8988T (cell line): ENCODE data around the gene RGS18.
"Not testable (repeated sequence)": the region's sequence is repeated elsewhere in the genome, so short reads cannot be mapped to it uniquely, and the experiment has no call there.

Experiments used
- DNase-seq: peaks from one replicate; pipeline ENCODE4 v3.0.0; 2011

Gene RGS18

DNA sequence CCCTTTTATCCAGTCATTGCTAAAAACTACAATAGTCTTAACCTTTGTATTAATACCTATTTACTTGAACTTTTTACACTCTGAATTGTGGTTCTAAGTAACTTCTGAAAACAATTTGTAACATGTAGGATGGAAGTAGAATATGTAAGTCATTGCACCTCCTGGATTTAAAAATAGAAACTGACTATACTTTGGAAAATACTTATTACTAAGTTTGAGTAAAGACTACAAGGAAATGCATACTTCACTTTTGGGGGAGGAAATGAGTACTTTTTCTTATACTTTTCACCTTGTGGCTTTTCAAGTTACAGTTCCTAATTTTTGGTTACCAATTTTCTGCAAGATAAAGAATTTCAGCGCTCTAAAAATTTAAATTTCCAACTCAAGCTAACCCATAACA is 8.7 kb downstream of the RGS18 start:
- no peak for DNase-seq

DNA sequence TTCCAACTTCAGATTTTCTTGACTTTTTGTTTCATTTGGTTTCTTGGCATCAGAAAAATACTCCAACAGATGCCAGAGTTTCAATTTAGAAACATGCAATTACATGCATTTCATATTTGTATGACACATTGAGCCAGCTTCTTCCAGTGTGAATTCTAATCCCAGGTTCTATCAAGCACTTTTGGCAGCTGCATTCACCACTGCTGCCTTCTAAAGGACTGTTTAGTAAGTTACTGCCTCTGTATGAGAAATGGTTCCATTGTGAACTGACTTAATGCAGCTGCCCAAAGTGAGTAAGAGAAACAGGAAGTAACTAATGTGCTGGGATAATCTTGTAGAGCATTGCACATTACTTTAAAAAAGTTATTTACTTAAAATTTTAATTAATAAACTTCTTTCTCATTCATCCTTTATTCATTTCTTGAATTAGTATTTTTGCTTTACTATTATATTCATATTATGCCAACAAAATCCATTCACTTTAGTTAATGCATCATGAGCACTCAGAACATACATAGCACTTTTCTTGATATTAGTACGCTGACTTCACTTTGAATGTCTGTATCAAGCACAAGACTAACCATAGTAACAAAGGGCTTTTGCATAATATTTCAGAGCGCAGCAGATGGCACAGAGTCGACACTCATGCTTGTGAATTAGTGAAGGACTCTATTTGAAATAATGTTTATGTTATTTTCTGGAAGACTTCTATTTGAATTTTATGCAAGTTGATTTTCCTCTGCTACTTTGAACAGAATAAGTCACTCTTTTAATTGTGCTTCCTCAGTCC is 9.8 kb downstream of the RGS18 start:
- no peak for DNase-seq

DNA sequence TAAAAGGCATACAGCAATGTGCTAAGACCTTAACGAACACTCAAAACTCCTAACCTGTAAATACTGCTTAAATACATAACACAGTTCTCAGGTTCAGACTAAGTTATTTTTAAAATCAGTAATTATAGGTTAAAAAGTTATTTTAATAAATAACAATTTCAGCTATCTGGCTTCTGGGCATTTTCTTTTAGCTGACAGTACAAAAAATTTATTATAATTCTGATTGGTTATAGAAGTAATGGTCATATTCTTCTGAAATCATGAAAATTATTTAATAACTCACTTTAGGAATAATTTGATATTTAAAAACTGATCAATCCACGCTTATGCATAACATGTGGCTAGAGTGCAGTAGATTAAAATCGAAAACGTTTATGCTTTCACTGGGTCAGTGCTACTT is 10.7 kb downstream of the RGS18 start:
- DNase-seq, result no peak

DNA sequence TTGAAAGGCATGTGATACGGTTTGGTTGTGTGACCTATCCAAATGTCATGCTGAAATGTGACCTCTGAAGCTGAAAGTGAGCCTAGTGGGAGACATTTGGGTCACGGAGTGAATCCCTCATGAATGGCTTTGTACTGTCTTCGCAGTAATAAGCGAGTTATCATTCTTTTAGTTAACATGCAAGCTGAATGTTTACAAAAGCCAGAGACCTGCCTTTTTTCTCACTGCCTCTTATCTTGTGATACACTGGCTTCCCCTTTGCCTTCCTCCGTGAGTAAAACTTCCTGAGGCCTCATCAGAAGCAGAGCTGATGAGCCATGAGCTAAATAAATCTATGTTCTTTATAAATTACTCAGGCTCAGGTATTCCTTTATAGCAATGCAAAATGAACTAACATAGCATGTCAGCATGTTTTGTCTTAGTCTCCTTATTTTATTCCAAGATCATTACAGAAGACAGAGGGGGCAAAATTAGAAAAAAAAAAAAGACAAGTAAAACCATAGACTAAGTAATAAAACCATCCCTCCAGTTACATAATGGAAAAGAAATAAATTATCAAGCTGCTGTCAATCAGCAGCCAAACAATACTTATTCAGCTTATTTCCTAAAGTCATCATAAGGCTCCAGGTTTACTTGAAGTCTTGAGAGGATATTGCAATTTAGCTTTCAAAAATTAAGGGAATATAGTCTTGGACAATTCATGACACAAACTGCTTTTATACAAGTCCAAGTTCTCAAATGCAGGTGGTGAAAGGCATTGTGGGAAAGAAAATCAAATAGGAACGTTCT is 12.1 kb downstream of the RGS18 start:
- no peak for DNase-seq

DNA sequence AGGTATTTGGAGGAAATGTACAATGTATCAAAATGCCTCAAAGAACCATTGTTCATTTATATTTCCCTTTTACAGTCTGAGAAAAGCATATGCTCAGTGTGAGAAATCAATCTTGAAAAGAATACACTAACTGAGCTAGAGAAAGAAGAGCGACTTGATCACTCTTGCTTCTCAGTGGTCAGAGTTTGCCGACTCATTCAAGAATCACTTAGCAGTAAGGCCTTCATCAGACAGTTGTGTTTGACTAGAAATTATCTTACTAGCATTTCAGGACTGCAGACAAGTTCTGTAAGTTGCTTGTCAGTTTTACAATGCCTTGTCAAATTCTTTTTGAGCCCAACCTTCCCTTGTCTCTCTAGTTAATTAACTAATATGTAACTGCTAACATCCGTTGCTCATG is 12.9 kb downstream of the RGS18 start:
- DNase-seq, result no peak

DNA sequence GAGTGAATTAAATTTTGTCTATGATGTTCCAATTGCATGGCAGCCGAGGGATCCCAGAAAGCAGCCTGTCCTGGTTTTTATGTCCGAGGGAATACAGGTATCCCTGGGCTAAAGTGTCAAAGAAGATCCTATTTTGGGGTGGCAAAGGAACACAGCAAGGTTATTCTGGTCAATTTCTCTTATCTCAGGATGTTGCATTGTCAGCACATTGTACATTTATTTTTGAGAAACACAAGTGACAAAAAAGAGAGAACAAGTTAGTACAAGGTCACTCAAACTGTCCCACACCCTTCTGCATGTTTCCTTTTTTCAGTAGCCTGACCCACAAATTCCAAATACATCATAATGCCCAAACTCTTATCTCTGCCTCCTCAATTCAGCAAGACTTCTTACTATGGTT is 17.7 kb downstream of the RGS18 start:
- DNase-seq, result no peak

DNA sequence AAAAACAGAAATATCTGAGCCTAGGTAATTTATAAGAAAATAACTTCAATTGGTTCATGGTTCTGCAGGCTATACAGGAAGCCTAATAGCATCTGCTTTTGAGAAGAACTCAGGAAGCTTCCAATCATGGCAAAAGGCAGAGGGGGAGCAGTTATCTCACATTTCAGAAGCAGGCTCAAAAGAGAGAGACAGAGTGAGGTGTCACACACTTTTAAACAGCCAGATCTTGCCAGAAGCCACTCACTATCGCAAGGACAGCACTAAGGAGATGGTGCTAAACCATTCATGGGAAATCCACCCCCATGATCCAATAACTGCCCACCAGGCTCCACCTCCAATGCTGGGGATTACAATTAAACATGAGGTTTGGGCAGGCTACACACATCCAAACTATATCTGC is 25.5 kb downstream of the RGS18 start:
- no peak for DNase-seq

DNA sequence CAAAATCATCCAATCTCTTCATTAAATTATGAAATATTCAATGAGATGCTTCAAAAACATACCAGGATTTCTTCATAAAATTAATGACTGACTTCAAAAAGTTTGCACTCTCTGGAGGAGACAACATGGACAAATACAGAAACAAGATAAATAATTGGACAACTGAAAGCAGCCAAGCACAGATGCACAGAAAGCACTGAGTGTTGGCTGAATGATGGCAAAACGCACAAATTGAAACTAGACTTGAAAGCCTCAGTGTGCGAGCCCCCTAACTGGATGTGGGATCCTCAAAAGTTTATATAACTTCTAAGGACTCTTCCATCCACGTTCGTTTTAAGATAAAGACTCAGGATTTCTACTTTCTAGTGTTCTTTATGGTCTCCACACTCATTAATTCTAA is 27.9 kb downstream of the RGS18 start:
- no peak for DNase-seq

DNA sequence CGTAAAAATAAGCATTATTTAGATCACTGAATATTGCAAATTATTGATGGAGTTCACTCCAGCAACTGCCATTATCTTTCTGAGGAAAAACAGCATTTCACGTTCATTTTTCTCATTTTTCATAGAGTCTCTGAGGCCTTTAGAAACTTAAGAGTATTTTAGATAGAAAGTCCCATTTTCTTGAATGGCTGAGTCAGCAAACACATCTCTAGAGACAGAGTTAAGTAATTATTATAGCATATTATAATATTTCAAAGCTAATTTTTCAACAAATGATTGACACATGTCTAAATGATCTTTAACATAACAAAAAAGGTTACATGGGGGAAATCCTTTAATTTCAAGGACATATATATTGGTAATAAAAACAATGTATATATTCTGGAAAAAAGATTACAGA is 31.8 kb downstream of the RGS18 start:
- no peak for DNase-seq

DNA sequence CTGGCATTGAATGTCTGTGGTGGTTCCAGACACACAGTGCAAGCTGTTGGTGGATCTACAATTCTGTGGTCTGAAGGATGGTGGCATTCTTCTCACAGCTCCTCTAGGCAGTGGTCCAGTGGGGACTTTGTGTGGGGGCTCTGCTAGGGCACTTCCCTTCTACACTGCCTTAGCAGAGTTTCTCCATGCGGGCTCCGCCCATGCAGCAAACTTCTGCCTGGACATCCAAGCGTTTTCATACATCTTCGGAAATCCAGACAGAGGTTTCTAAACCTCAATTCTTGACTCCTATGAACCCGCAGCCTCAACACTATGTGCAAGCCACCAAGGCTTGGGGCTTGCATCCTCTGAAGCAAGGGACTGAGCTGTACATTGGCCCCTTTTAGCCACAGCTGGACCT is 43.0 kb downstream of the RGS18 start:
- no peak for DNase-seq

DNA sequence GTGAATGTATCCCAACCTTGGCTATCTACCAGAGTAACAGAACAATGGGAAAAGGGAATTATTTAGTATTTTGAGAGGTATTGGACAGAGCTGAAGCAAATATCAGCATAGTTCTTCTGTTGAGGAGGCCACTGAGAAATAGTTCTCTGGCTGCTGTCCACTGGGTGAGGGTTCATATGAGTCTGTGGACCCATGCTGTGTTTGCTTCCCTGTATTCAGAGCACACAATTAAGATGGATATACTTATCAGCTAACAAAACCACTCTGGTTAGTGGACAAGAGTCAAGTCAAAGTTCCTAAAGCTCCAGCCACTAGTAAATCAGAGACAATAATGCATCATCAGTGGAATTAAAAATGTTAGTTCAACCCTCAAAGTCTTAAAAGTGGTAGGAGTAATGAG is 66.1 kb downstream of the RGS18 start:
- DNase-seq, result no peak

DNA sequence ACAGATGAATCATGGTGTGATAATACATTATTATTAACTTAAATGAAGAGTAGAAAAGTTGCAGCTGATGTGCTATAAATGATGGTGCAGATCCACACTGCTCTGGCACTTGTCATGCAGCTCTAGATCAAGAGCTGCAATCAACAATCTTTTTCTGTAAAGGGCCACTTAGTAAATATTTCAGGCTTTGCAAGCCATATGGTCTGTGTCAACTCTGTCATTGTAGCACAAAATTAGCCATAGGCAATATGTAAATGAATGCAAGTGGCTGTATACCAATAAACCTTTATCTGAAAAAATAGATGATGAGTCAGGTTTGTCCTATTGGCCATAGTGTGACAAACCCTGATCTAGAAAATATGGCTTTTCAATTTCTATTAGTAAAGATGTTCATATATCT is 66.6 kb downstream of the RGS18 start:
- DNase-seq, result no peak

DNA sequence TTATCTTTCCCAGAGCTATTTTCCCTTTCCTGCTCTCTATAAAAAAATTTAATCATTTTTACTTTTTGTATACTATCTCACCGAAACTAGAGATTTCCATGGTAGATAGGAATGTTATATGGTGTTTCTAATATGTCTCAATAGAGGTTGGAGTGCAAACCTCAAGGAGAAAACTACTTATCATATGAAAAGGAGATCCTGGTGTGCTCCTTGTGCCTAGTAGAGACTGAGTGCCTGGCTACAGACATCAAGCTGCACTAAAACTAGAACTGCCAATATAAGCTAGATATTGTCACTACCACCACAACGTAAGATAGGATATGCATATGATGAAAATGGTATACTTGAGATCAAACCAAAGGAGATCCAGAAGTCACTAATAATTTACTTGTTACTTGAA is 67.0 kb downstream of the RGS18 start:
- DNase-seq, result no peak

DNA sequence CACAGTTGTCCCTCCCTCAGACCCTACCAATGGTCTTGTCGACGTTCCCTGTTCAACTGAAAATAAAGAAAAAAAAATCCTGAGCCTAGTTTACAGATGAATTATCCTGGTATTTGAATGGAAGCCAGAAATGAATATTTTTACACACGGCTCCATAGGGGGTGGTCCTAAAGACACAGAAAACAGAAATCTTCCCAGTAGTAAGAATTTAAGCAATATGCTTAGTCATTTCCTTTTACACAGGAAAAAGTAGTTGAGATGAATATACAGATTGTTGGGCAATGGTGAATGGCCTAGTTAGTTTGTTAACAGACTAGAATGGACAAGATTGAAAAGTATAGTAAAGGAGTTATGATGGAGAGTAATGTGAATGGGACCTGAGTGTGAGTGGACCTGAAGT is 67.4 kb downstream of the RGS18 start:
- no peak for DNase-seq

DNA sequence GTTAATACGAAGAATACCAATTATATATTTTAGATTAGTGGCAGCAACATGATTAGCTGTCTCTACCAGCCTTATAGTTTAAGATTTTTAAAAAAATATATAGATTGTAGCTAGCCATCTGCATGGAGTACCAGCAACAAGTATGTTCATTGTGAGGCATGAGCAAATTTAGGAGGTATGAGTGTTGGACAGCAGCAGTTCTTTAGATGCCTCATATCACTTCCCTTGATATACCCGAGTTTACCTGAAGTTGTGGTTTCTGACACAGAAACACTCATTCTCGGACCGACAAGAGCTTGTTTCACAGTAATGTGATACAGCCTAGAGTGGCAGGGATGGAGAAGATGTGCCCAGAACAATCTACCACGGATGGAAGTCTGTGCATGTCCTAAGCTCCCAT is 69.1 kb downstream of the RGS18 start:
- no peak for DNase-seq

DNA sequence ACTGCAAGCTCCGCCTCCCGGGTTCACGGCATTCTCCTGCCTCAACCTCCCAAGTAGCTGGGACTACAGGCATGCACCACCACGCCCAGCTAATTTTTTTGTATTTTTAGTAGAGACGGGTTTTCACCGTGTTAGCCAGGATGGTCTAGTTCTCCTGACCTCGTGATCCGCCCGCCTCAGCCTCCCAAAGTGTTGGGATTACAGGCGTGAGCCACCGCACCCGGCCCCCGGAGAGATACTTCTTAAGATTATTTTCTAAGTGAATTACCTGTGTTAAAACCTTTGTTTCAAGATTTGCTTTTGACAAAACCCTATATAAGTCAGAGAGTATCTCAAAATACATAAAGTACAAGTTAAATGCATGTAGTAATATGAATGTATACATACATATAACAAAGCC is 69.7 kb downstream of the RGS18 start:
- not testable (repeated sequence) for DNase-seq

DNA sequence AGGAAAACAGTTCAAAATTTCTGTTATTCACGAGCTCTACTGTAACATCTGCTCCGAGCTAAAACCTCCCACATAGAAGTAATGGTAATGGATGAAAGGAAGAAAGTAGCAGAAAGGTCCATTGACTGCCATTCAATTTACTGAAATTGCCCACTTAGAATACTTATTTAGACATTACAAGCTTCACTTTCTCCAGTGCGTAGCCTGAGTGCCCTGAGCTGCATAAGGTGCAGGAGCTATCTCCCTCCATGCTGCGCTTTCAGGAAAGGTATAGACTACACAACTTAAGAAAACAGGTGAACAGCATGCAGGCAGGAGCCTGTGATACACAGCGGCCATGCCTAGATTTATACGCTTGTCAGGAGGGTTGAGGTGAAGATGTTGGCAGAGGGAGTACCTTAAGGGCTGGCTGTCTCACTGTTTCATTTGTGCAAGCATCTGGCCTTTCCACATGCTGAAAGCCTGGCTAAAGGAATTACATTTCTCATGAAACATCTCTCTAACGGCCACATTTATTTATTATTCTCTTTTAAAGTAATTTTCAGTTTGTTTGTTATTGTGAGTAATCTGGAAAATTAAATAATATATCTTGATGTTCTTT is 74.7 kb downstream of the RGS18 start:
- no peak for DNase-seq

DNA sequence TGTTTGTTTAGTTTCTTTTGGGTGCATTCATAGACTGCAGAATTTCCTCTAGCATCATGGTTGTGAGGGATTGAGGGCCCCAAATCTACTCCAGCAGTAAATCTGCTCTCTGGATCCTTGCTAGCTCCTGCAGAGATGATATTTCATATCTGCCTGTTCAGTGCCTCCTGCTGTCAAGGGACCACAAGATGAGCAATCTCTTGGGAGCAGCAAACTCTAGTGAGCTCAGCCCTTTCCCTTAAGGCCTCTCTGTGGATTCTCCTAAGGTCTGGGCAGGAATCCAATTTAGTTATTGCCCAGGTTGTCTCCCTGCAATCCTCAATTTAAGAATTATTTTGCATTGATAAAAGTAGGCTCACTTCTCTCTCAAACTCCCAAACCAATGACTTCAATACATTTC is 76.9 kb downstream of the RGS18 start:
- no peak for DNase-seq
